ENCODE measurements around the gene PPT1. TPM values are rescaled to one million over a fixed set of nuclear protein-coding genes. Genes with fewer than 3 reads are reported as not detected.
A peak's percentile ranks its signal among the peaks of the same experiment; 100 is the strongest.
"Not testable (repeated sequence)": the region's sequence is repeated elsewhere in the genome, so short reads cannot be mapped to it uniquely, and the experiment has no call there.

The PPT1 gene
- total RNA-seq, 4 donors from 2014 or later = 58.1 to 77.7 (median 64.2) TPM

GRCh38 chr1:40084750-40085149, 12.3 kb downstream of the PPT1 start:
- not testable (repeated sequence) for H3K36me3 ChIP-seq
- 4 to 7% methylated on average over 11 of the region's 11 CpGs for WGBS, 2 donors
- peak; percentile 92 for DNase-seq

GRCh38 chr1:40081871-40082270, 15.2 kb downstream of the PPT1 start:
- intact Hi-C loops (cut with DNase I) = no loop called here
- Histone ChIP-seq H3K36me3 (no peaks in the 10 kb centered on the region), H3K27me3 (no peaks in the 10 kb centered on the region), H3K27ac (no peak overlapping the region), H3K4me1 (peaks cover 0 to 7% of the 10 kb centered on the region in 2 donors), H3K9me3 (no peaks in the 10 kb centered on the region), H3K4me3 (replicated peaks in 1 of 3) (no peak overlapping the region)
- 76 to 87% methylated on average over 7 of the region's 7 CpGs for WGBS, 2 donors
- TF ChIP-seq CTCF (IDR thresholded peaks at IDR 0.05) = no peak
- TF ChIP-seq POLR2A (IDR thresholded peaks at IDR 0.05) = no peak
- DNase-seq = no peak

More at GRCh38 chr1:40084750-40085149, 12.3 kb downstream of the PPT1 start:
- not testable (repeated sequence) for H3K4me3 ChIP-seq (replicated peaks in 1 of 3); H3K9me3 ChIP-seq; H3K27me3 ChIP-seq; H3K4me1 ChIP-seq
- TF ChIP-seq CTCF (IDR thresholded peaks at IDR 0.05) = peak; percentile 48 to 75 (median 62)
- H3K27ac ChIP-seq = peak overlapping the region in 1 of 3 donors; percentile 10
- intact Hi-C loops (cut with DNase I) = loop anchor here (5.0 kb wide), 1 partner anchor 253 kb away; no protein-coding TSS in a partner anchor

GRCh38 chr1:40079774-40080400, 17.2 kb downstream of the PPT1 start:
- Histone ChIP-seq H3K4me1 (peaks cover 0 to 11% of the 10 kb centered on the region in 2 donors), H3K27me3 (no peaks in the 10 kb centered on the region), H3K4me3 (replicated peaks in 1 of 3) (no peak overlapping the region), H3K36me3 (no peaks in the 10 kb centered on the region), H3K9me3 (no peaks in the 10 kb centered on the region), H3K27ac (no peak overlapping the region)
- no peak for DNase-seq
- WGBS, 2 donors = 83 to 85% methylated on average over 6 of the region's 6 CpGs
- TF ChIP-seq POLR2A (IDR thresholded peaks at IDR 0.05) (no peak), CTCF (IDR thresholded peaks at IDR 0.05) (no peak)
- intact Hi-C loops (cut with DNase I) = no loop called here

- DNase-seq = peak; percentile 37 to 42
- no peak for TF ChIP-seq POLR2A (IDR thresholded peaks at IDR 0.05)
- TF ChIP-seq CTCF (IDR thresholded peaks at IDR 0.05) = peak; percentile 23 to 80 (median 57)
- no peaks in the 10 kb centered on the region for H3K27me3 ChIP-seq
- intact Hi-C loops (cut with DNase I) = no loop called here
- WGBS, 2 donors = 93% methylated on average over 5 of the region's 5 CpGs
- H3K4me3 ChIP-seq (replicated peaks in 1 of 3) = no peak overlapping the region
- peaks cover 0 to 10% of the 10 kb centered on the region in 2 donors for H3K4me1 ChIP-seq
- H3K9me3 ChIP-seq = no peaks in the 10 kb centered on the region
- H3K36me3 ChIP-seq = peaks cover 2 to 4% of the 10 kb centered on the region in 2 donors
- no peak overlapping the region for H3K27ac ChIP-seq
Measured at GRCh38 chr1:40078512-40079333, 18.3 kb downstream of the PPT1 start.

GRCh38 chr1:40076895-40077312, 20.1 kb downstream of the PPT1 start:
- 72 to 73% methylated on average over 5 of the region's 5 CpGs for WGBS, 2 donors

More at GRCh38 chr1:40076895-40077312, 20.1 kb downstream of the PPT1 start:
- H3K4me1 ChIP-seq = peaks cover 0 to 10% of the 10 kb centered on the region in 2 donors
- H3K4me3 ChIP-seq (replicated peaks in 1 of 3) = no peak overlapping the region
- H3K27me3 ChIP-seq = no peaks in the 10 kb centered on the region
- no peak for TF ChIP-seq POLR2A (IDR thresholded peaks at IDR 0.05)
- TF ChIP-seq CTCF (IDR thresholded peaks at IDR 0.05) = no peak
- H3K36me3 ChIP-seq = peaks cover 18 to 21% of the 10 kb centered on the region in 2 donors
- intact Hi-C loops (cut with DNase I) = no loop called here
- no peaks in the 10 kb centered on the region for H3K9me3 ChIP-seq
- H3K27ac ChIP-seq = peak overlapping the region; percentile 19 to 45 (median 30)
- no peak for DNase-seq
